Smooth muscle cell (in vitro differentiated cells): Measurements from ENCODE around the gene TMEM263. TPM values are rescaled to one million over a fixed set of nuclear protein-coding genes. Genes with fewer than 3 reads are reported as not detected.

ENCODE experiments used
- DNase-seq: peaks from one replicate; lab custom pipeline; 2025; ENCODE audit not compliant: unreplicated experiment; lab: John Stamatoyannopoulos, UW
- H2AFZ ChIP-seq: fragments of 200-600 bp; sonication (generic); 2 replicates; pipeline ENCODE4 v1.6.0; 2016; ENCODE audit warnings: antibody characterized with exemption, low read depth, mild to moderate bottlenecking
- H3F3A ChIP-seq: fragments of 200-600 bp; sonication (generic); 2 replicates; pipeline ENCODE4 v1.6.0; 2017; ENCODE audit warnings: antibody characterized with exemption, low read depth
- H3K27ac ChIP-seq: fragments of 200-600 bp; sonication (generic); 2 replicates; pipeline ENCODE4 v1.5.1; 2016; ENCODE audit warnings: low read depth, mild to moderate bottlenecking
- H3K27me3 ChIP-seq: fragments of 200-600 bp; sonication (generic); 2 replicates; pipeline ENCODE4 v1.6.1; 2016; ENCODE audit warnings: low read depth, mild to moderate bottlenecking
- H3K36me3 ChIP-seq: fragments of 200-600 bp; sonication (generic); 2 replicates; pipeline ENCODE4 v1.5.1; 2016; ENCODE audit warnings: low read depth
- H3K4me1 ChIP-seq: fragments of 200-600 bp; sonication (generic); 2 replicates; pipeline ENCODE4 v1.5.1; 2016; ENCODE audit warnings: low read depth
- H3K4me2 ChIP-seq: fragments of 200-600 bp; sonication (generic); 2 replicates; pipeline ENCODE4 v1.6.0; 2016; ENCODE audit warnings: mild to moderate bottlenecking
- H3K4me3 ChIP-seq: fragments of 200-600 bp; sonication (generic); 2 replicates; pipeline ENCODE4 v1.5.1; 2016; ENCODE audit warnings: mild to moderate bottlenecking
- H3K79me2 ChIP-seq: fragments of 200-600 bp; sonication (generic); 2 replicates; pipeline ENCODE4 v1.6.0; 2016; ENCODE audit warnings: low read depth, mild to moderate bottlenecking
- H3K9ac ChIP-seq: fragments of 200-600 bp; sonication (generic); 2 replicates; pipeline ENCODE4 v1.6.0; 2016; ENCODE audit warnings: low read depth
- H3K9me3 ChIP-seq: fragments of 200-600 bp; sonication (generic); replicated peaks from 2 replicates; pipeline ENCODE4 v1.5.1; 2016; ENCODE audit warnings: low read depth
- H4K20me1 ChIP-seq: fragments of 200-600 bp; sonication (generic); 2 replicates; pipeline ENCODE4 v1.6.0; 2016; ENCODE audit warnings: low read depth
- WGBS: methylation state at CpG from one replicate; pipeline ENCODE4 v1.1.7; 2016; ENCODE audit warnings: low lambda C conversion rate; 5-methylcytosine and 5-hydroxymethylcytosine counted together
- polyA plus RNA-seq: library from polyadenylated mRNA; unstranded; fragments of >200 nt; fragmentation: Nextera tagmentation; extraction: Ambion mirVana; gene quantifications from 2 replicates; pipeline ENCODE4 v1.2.1, GENCODE V29; 2016
- total RNA-seq: library from RNA; depleted of rRNA; stranded (reverse); fragments of >200 nt; gene quantifications from 2 replicates; pipeline ENCODE4 v1.2.3, GENCODE V29; 2014
- TF ChIP-seq, protein P1 (sequence below): fragments of 200-600 bp; sonication (generic); IDR thresholded peaks from 2 replicates; pipeline ENCODE4 v1.5.1; 2017; ENCODE audit warnings: borderline replicate concordance, mild to moderate bottlenecking, antibody characterized with exemption; ENCODE audit not compliant: insufficient read depth, poor library complexity, severe bottlenecking

TMEM263 gene
- total and polyA plus RNA-seq, 2 experiments from 2014 or later, result 102 to 177 TPM

DNA sequence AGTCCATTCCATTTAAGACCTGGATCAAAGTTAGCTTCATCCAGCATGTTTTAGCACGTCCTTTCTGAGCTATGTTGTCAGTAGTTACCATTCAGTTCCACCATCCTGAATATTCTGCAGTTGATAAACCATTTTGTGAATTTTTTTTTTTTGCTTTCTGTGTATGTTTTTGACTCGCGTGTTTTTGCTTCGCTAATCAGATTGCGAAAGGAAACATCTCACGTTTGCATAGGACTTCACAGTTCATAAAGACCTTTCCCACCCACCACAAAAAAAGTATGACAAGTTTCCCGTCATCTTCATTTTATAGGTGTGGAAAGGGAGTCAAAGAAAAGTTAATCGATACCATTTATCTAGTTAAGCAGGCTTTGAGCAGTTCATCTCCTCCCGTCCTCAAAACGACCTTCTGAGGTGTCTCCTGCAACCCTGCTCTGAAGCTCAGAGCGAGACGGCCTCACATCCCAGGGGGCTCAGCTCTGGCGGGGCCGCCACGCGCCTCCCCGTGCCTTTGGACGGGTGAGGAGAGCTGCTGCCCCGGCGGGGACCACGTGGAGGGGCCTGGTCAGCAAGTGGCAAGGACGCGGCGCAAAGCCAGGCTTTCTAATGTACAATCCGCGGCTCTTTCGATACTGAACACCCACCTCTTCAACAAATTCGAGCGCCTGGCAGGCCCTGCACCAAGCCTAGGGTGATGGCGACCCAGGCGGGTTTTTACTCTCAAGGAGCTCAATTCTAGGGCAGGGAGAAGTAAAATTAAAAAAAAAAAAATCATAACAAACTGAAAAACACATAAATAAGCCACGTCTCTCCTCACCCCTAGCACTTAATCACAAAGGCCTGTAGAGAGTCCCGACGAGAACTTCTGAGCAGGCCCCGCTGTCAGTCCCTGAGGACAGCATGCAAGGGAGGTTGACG is 988 bp upstream of the TMEM263 start:
- Histone ChIP-seq H3K79me2 (peaks cover 37% of the 10 kb centered on the region), H3K4me3 (peak overlapping the region; percentile 91), H3K4me1 (peaks cover 24% of the 10 kb centered on the region), H3K9ac (peak overlapping the region; percentile 100), H3K36me3 (no peaks in the 10 kb centered on the region), H3K9me3 (no peaks in the 10 kb centered on the region), H3K27me3 (no peaks in the 10 kb centered on the region), H4K20me1 (peaks cover 32% of the 10 kb centered on the region), H2AFZ (peak overlapping the region; percentile 79), H3K27ac (peak overlapping the region; percentile 98), H3F3A (peaks cover 6% of the 10 kb centered on the region), H3K4me2 (peak overlapping the region; percentile 99)
- TF ChIP-seq, protein P1, sequence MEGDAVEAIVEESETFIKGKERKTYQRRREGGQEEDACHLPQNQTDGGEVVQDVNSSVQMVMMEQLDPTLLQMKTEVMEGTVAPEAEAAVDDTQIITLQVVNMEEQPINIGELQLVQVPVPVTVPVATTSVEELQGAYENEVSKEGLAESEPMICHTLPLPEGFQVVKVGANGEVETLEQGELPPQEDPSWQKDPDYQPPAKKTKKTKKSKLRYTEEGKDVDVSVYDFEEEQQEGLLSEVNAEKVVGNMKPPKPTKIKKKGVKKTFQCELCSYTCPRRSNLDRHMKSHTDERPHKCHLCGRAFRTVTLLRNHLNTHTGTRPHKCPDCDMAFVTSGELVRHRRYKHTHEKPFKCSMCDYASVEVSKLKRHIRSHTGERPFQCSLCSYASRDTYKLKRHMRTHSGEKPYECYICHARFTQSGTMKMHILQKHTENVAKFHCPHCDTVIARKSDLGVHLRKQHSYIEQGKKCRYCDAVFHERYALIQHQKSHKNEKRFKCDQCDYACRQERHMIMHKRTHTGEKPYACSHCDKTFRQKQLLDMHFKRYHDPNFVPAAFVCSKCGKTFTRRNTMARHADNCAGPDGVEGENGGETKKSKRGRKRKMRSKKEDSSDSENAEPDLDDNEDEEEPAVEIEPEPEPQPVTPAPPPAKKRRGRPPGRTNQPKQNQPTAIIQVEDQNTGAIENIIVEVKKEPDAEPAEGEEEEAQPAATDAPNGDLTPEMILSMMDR, result no peak
- WGBS, result 68% methylated on average over 34 of the region's 36 CpGs
- no peak for DNase-seq

DNA sequence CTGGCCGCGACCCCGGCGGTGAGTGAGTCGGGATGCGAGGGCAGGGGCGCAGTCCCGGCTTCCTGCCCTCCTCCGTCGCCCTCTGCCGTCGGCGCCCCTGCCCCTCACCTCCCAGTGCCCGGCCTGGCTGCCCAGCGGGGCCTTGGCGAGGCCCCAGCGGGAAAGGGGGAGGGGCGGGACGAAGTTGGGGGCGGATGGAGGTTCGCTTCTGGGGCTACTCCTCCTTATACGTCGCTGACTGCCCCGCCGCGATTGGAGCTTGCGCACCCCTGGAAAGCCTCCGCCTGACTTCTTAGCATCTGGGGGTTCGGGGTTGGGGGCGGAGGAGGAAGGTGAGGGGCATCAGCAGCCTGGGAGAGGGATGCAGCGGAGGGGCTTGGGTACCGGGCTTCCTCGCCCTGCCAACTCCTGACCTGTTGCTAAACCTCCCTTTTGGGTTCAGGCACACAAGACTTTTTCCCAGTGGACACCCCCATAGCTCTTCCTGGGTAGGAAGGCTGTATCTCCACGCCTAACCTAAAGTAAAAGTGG is 406 bp downstream of the TMEM263 start:
- peaks cover 27% of the 10 kb centered on the region for H3K4me1 ChIP-seq
- TF ChIP-seq, protein P1, result no peak
- no peaks in the 10 kb centered on the region for H3K9me3 ChIP-seq
- H4K20me1 ChIP-seq, result peaks cover 46% of the 10 kb centered on the region
- H3K36me3 ChIP-seq, result no peaks in the 10 kb centered on the region
- H3K4me2 ChIP-seq, result peak overlapping the region; percentile 99
- WGBS, result 4% methylated on average over 13 of the region's 34 CpGs
- peaks cover 51% of the 10 kb centered on the region for H3K79me2 ChIP-seq
- H3K9ac ChIP-seq, result peak overlapping the region; percentile 100
- DNase-seq, result peak; percentile 82
- H3F3A ChIP-seq, result peaks cover 6% of the 10 kb centered on the region
- no peaks in the 10 kb centered on the region for H3K27me3 ChIP-seq
- peak overlapping the region; percentile 91 for H3K4me3 ChIP-seq
- peak overlapping the region; percentile 98 for H3K27ac ChIP-seq
- no peak overlapping the region for H2AFZ ChIP-seq

DNA sequence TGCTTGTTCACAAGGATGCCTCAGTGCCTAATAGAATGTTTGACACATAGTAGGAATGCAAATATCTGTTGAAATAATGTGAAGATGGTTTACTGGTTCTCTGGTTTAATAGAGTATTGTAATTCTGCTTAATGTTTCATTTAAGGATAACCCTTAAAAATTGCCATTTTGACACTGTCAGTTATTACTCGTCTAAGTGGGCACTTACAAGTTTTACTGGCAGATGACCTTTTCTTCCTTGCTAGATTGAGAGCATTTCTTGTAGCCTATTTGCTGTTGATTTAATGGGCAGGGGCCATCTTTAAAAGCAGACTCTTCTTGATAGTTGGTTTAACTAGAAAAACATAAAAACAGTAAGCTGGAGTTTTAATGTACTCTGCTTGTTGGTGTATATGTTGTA is 1.9 kb downstream of the TMEM263 start:
- Histone ChIP-seq H3K79me2 (peaks cover 66% of the 10 kb centered on the region), H3K9ac (peak overlapping the region; percentile 100), H3K27ac (peak overlapping the region; percentile 98), H3K27me3 (no peaks in the 10 kb centered on the region), H3K4me3 (peak overlapping the region; percentile 91), H3K4me2 (peak overlapping the region; percentile 99), H3K9me3 (no peaks in the 10 kb centered on the region), H2AFZ (no peak overlapping the region), H3F3A (peaks cover 8% of the 10 kb centered on the region), H3K4me1 (peaks cover 29% of the 10 kb centered on the region), H4K20me1 (peaks cover 60% of the 10 kb centered on the region), H3K36me3 (no peaks in the 10 kb centered on the region)
- TF ChIP-seq, protein P1, result no peak
- 14% methylated on average over 1 of the region's 1 CpG for WGBS
- DNase-seq, result no peak
